ENCODE data around the gene SRSF7.

- no peak for TF ChIP-seq CTCF (IDR thresholded peaks at IDR 0.05; ENCODE audit: low read depth, low read length, poor library complexity, severe bottlenecking)
- no peak for TF ChIP-seq EZH2phosphoT487 (IDR thresholded peaks at IDR 0.05; ENCODE audit: borderline replicate concordance, low read length)
Measured at GRCh38 chr2:38747007-38747424, 4.1 kb downstream of the SRSF7 start.

All from DOHH2 (cell line).